Spleen (tissue), 7 donors: ENCODE results near the gene DISC1.

Source experiments
- POLR2A ChIP-seq, 3 donors: fragments of 450-650 bp; IDR thresholded peaks; one replicate each; pipeline ENCODE4 v1.5.1; 2017; ENCODE audit warnings: antibody characterized with exemption in 3 of 3, mild to moderate bottlenecking in 1 of 3
- POLR2AphosphoS5 ChIP-seq, 3 donors: sonication (generic); formaldehyde crosslinking; IDR thresholded peaks; one replicate each; pipeline ENCODE4 v1.5.1; 2017; ENCODE audit warnings: antibody characterized with exemption in 3 of 3
- TF ChIP-seq, protein P1 (sequence below), 11 experiments: fragments of 200-600 bp in 7 of 11; fragments of 450-650 bp in 4 of 11; sonication (generic) in 4 of 11; IDR thresholded peaks in 8 of 11; conservative IDR thresholded peaks in 3 of 11; 1 replicate in 7 of 11; 2 replicates in 4 of 11; pipeline versions ENCODE4 v1.4.0 to v1.8.0; 2016 to 2021; ENCODE audit warnings: antibody characterized with exemption in 11 of 11, inconsistent platforms in 4 of 11, mild to moderate bottlenecking in 1 of 11
- donor health status: DM: no; HTN: no; CAD: no; lungs with moderate emphysema.
- donor health status: DM: no; HTN: no; CAD: no.
- donor health status: DM: no; HTN: no; CAD: no.

GRCh38 chr1:231723146-231723545 lies 96.6 kb downstream of the DISC1 start:
- TF ChIP-seq POLR2A (IDR thresholded peaks at IDR 0.05), result no peak
- TF ChIP-seq, protein P1, sequence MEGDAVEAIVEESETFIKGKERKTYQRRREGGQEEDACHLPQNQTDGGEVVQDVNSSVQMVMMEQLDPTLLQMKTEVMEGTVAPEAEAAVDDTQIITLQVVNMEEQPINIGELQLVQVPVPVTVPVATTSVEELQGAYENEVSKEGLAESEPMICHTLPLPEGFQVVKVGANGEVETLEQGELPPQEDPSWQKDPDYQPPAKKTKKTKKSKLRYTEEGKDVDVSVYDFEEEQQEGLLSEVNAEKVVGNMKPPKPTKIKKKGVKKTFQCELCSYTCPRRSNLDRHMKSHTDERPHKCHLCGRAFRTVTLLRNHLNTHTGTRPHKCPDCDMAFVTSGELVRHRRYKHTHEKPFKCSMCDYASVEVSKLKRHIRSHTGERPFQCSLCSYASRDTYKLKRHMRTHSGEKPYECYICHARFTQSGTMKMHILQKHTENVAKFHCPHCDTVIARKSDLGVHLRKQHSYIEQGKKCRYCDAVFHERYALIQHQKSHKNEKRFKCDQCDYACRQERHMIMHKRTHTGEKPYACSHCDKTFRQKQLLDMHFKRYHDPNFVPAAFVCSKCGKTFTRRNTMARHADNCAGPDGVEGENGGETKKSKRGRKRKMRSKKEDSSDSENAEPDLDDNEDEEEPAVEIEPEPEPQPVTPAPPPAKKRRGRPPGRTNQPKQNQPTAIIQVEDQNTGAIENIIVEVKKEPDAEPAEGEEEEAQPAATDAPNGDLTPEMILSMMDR (IDR thresholded peaks at IDR 0.05 in 8 of 11, conservative IDR thresholded peaks at IDR 0.05 in 3 of 11), result no peak
- TF ChIP-seq POLR2AphosphoS5 (IDR thresholded peaks at IDR 0.05), result no peak
